ENCODE results near the gene DUSP2.
"Not testable (repeated sequence)": the region's sequence is repeated elsewhere in the genome, so short reads cannot be mapped to it uniquely, and the experiment has no call there.

The DUSP2 gene

DNA sequence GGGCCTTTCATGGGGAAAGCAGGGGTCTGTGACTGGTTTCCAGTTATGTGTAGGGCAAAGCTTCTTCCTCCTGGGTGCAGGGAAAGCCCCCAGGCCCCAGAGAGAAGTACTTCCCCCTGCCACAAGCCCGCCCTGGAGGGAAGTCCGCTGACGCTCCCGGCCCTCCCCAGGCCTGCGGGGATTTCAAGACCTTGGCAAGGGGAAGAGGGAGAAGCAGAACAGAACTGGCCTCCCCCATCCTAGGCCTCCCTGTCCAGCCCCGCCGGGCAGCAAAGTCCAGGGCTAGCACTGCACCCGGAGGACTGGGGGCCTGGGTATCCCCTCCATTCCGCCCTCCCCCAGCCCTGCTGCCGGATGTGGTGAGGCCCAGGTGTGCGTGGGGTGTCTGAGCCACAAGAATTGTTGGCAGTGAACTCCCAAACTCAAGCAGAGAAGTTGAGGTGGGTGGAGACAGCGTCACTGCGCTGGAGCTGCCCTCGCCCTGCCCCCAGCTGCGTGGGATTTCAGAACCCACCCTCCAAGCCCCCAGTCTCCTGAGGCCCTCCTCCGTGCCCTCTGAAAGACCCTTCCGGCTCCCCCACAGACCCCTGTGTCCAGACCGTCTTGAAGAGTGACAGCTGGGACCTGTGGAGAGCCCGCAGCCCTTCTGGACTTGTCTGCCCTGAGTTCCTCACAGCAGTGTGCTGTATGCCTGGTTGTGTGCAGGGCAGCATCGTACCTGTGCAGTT lies 1.1 kb upstream of the DUSP2 start:
- no peak overlapping the region for H3K4me3 ChIP-seq (ENCODE audit: extremely low read depth, insufficient read depth, low read length, poor library complexity, severe bottlenecking)
- 84 to 87% methylated on average over 13 to 17 of the region's 20 CpGs for WGBS, 2 experiments (ENCODE audit: insufficient coverage in 2 of 2)
- no peaks in the 10 kb centered on the region for H3K9me3 ChIP-seq (ENCODE audit: control insufficient read depth, low read length)
- no peaks in the 10 kb centered on the region for H3K36me3 ChIP-seq (ENCODE audit: control insufficient read depth, insufficient read depth, low read length)
- H3K4me1 ChIP-seq (ENCODE audit: control insufficient read depth, insufficient read depth, low read length, poor library complexity, severe bottlenecking), result peaks cover 30% of the 10 kb centered on the region
- H3K27ac ChIP-seq (ENCODE audit: low read depth, low read length, severe bottlenecking), result no peak overlapping the region

DNA sequence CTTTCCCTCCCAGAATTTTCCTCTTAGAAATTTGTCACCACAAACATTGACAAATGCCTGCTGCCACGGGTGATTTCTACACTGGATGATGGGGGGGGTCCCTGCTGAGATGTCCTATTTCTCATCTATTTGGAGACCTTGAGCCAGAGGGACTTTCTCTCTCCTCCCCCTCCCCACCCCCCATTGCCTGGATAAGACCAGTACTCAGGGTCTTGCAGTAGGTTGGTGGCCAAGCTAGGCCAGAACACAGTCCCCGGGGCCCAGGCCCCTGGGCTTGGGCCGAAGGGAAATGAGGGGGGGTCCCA lies 560 bp upstream of the DUSP2 start:
- Histone ChIP-seq H3K4me3 (ENCODE audit: extremely low read depth, insufficient read depth, low read length, poor library complexity, severe bottlenecking) (peak overlapping the region; percentile 36), H3K27ac (ENCODE audit: low read depth, low read length, severe bottlenecking) (no peak overlapping the region), H3K36me3 (ENCODE audit: control insufficient read depth, insufficient read depth, low read length) (no peaks in the 10 kb centered on the region), H3K9me3 (ENCODE audit: control insufficient read depth, low read length) (no peaks in the 10 kb centered on the region), H3K4me1 (ENCODE audit: control insufficient read depth, insufficient read depth, low read length, poor library complexity, severe bottlenecking) (peaks cover 30% of the 10 kb centered on the region)
- 52 to 87% methylated on average over 2 to 3 of the region's 3 CpGs for WGBS, 2 experiments (ENCODE audit: insufficient coverage in 2 of 2)

DNA sequence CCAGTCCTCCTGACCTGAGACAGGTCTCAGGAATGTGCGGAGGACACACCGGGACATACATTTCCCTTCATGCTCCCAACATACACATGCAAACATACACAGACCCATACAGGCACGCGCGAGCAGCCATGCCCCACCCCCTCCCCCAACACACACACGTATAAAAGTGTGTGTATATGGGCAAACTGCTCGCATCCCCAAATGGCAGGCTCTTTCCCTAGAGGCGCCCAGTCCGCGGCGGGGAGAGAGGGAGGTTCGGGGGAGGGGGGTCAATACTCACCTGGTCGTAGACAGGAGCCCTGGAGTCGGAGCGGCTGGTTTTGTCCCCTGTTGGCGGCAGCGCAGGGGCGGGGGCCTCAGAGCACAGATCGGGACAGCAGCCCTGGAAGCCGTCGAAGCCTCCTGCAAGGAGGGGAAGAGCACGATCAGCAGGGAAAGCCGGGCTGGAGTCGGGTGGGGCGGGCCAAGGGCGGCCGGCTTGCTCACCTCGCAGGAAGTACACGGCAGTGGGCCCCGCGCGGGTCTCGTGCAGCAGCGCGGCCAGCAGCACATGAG lies 682 bp downstream of the DUSP2 start:
- WGBS, 2 experiments (ENCODE audit: insufficient coverage in 2 of 2), result 9 to 16% methylated on average over 21 to 23 of the region's 35 CpGs

DNA sequence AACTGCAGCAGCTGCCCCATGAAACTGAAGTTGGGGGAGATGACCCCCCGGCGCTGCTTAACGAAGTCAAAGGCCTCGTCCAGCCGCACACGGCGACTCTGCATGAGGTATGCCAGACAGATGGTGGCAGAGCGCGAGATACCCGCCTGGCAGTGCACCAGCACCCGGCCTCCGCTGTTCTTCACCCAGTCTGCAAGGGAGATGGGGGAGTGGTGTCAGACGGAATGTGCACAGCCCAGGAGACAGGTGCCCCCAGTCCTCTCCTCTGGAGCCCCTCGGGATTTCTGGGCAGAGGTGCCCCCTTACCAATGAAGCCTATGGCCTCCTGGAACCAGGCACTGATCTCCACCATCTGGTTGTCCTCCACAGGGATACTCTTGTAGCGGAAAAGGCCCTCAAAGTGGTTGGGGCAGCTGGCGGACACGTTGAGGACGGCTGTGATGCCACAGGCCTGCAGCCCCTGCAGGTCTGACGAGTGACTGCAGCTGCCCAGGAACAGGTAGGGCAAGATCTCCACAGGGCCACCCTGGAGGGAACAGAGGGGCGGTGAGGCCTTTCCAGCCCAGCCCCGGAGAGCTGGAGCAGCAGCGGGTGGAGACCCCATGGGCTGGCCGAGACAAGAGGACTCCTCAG lies 1.3 kb downstream of the DUSP2 start:
- H3K9me3 ChIP-seq (ENCODE audit: control insufficient read depth, low read length), result no peaks in the 10 kb centered on the region
- no peak overlapping the region for H3K27ac ChIP-seq (ENCODE audit: low read depth, low read length, severe bottlenecking)
- WGBS, 2 experiments (ENCODE audit: insufficient coverage in 2 of 2), result 84 to 86% methylated on average over 23 of the region's 23 CpGs
- no peaks in the 10 kb centered on the region for H3K36me3 ChIP-seq (ENCODE audit: control insufficient read depth, insufficient read depth, low read length)
- peaks cover 28% of the 10 kb centered on the region for H3K4me1 ChIP-seq (ENCODE audit: control insufficient read depth, insufficient read depth, low read length, poor library complexity, severe bottlenecking)
- no peak overlapping the region for H3K4me3 ChIP-seq (ENCODE audit: extremely low read depth, insufficient read depth, low read length, poor library complexity, severe bottlenecking)

More for the DNA sequence above, 682 bp downstream of the DUSP2 start:
- peaks cover 30% of the 10 kb centered on the region for H3K4me1 ChIP-seq (ENCODE audit: control insufficient read depth, insufficient read depth, low read length, poor library complexity, severe bottlenecking)
- peak overlapping the region; percentile 36 for H3K4me3 ChIP-seq (ENCODE audit: extremely low read depth, insufficient read depth, low read length, poor library complexity, severe bottlenecking)
- H3K27ac ChIP-seq (ENCODE audit: low read depth, low read length, severe bottlenecking), result no peak overlapping the region
- H3K36me3 ChIP-seq (ENCODE audit: control insufficient read depth, insufficient read depth, low read length), result no peaks in the 10 kb centered on the region
- H3K9me3 ChIP-seq (ENCODE audit: control insufficient read depth, low read length), result no peaks in the 10 kb centered on the region

DNA sequence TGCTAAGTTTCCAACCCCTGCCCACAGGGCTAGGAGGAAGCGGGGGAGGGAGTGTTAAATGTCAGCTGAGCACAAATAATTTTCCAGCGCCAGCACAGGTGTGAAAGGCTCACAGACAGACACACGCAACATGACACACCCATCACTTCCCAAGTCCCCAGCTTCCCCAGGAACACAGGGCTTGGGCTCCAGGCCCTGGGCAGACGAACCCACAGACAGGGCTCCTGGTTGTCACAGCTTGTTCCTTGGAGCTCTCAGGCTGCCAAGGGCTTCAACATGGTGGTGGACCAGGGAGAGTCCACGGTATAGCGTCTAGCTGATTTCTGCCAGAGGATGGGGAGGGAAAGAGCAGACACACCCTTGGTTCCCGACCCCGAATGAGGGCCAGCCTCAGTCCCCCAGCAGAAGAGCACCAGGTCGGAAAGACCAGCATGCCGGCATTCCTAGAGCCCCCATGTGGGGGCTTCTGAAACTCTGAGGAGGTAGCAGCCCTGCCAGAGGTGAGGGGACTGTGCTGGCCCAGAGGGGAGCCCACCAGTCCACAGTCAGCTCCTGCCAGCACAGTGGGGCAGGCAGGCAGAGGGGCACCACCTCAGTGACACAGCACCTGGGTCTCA lies 1.9 kb downstream of the DUSP2 start:
- no peaks in the 10 kb centered on the region for H3K36me3 ChIP-seq (ENCODE audit: control insufficient read depth, insufficient read depth, low read length)
- 92% methylated on average over 7 to 8 of the region's 10 CpGs for WGBS, 2 experiments (ENCODE audit: insufficient coverage in 2 of 2)
- no peak overlapping the region for H3K4me3 ChIP-seq (ENCODE audit: extremely low read depth, insufficient read depth, low read length, poor library complexity, severe bottlenecking)
- no peaks in the 10 kb centered on the region for H3K9me3 ChIP-seq (ENCODE audit: control insufficient read depth, low read length)
- peaks cover 22% of the 10 kb centered on the region for H3K4me1 ChIP-seq (ENCODE audit: control insufficient read depth, insufficient read depth, low read length, poor library complexity, severe bottlenecking)
- no peak overlapping the region for H3K27ac ChIP-seq (ENCODE audit: low read depth, low read length, severe bottlenecking)

DNA sequence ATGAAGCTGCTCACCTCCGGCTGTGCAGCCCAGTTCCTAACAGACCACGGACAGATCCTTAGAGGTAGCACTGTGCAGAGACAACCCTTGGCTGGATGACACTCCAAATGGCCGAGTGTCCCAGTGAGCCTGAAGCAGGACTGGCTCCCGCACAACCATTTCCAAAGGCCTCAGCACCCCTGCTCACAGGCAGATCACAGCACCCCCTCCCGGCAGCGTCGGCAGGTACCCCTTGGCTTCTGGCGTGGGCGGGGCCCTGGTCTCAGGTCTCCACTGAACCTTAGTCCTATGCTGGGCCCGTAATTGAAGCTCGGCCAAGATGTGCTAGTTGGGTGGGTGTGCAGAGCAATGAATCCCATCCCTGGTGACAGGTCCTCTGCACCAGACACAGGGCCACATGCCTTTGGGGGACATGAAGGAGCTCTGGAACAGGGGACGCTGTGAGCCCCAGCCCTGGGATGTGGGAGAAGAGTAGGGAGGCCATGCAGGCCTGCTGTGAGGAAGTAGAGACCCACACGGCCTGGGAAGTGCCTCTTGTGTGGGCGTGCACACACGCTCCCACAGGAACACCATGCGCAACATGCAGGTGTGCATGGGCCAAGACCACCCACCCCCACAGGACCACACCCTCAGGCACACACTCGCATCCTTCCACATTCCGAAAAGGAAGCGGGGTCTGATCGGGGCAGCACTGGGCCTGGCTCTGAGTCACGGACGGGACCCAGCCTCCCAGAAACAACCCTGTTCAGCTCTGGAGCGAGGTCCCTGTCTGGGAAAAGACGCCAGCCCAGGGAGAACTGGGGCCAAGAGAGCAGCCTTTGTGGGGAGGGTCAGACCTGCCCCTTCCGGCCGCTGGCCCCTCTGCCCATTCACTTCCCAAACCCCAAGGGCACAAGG lies 2.8 kb downstream of the DUSP2 start:
- WGBS, 2 experiments (ENCODE audit: insufficient coverage in 2 of 2), result 92 to 95% methylated on average over 16 to 18 of the region's 26 CpGs
- no peak overlapping the region for H3K27ac ChIP-seq (ENCODE audit: low read depth, low read length, severe bottlenecking)
- H3K9me3 ChIP-seq (ENCODE audit: control insufficient read depth, low read length), result no peaks in the 10 kb centered on the region

DNA sequence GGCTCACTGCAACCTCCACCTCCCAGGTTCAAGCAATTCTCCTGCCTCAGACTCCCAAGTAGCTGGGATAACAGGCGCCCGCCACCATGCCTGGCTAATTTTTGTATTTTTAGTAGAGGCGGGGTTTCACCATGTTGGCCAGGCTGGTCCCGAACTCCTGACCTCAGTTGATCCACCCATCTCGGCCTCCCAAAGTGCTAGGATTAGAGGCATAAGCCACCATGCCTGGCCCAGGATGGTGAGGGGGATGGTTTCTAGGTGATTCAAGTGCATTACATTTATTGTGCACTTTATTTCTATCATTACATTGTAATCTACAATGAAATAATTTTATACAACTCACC lies 3.6 kb downstream of the DUSP2 start:
- H3K36me3 ChIP-seq (ENCODE audit: control insufficient read depth, insufficient read depth, low read length); H3K4me1 ChIP-seq (ENCODE audit: control insufficient read depth, insufficient read depth, low read length, poor library complexity, severe bottlenecking); H3K9me3 ChIP-seq (ENCODE audit: control insufficient read depth, low read length); H3K4me3 ChIP-seq (ENCODE audit: extremely low read depth, insufficient read depth, low read length, poor library complexity, severe bottlenecking); H3K27ac ChIP-seq (ENCODE audit: low read depth, low read length, severe bottlenecking): not testable (repeated sequence)
- 93 to 100% methylated on average over 2 to 3 of the region's 5 CpGs for WGBS, 2 experiments (ENCODE audit: insufficient coverage in 2 of 2)

More for the DNA sequence above, 2.8 kb downstream of the DUSP2 start:
- H3K4me1 ChIP-seq (ENCODE audit: control insufficient read depth, insufficient read depth, low read length, poor library complexity, severe bottlenecking), result peaks cover 14% of the 10 kb centered on the region
- no peak overlapping the region for H3K4me3 ChIP-seq (ENCODE audit: extremely low read depth, insufficient read depth, low read length, poor library complexity, severe bottlenecking)
- no peaks in the 10 kb centered on the region for H3K36me3 ChIP-seq (ENCODE audit: control insufficient read depth, insufficient read depth, low read length)

DNA sequence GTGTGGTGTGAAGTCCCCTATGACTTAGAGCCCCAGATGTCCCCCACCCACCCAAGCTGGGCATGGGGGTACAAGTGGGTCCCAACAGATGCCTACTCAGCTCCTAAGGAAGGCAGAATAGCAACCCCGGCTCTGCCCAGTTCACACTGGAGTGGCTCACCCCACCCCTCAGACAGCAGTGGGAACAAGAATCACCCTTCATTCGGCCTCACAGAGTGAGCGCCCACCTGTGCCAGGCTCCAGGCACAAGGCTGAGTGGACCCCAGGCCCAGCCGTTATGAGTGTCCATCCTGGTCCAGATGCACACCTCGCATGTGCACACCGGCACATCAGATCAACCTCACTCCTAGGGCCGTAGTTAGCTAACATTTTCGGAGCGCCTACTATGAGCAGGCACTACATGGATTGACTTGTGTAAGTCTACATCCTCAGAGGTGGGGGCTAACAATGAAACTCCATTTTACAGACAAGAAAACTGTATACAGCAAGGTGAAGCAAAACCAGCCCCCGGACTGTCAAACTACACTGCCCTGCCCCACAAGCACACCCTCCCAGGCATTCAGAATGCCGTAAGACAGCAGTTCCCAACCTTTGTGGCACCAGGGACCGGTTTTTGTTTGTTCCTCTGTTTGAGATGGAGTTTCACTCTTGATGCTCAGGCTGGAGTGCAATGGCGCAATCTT lies 4.2 kb downstream of the DUSP2 start:
- no peaks in the 10 kb centered on the region for H3K4me1 ChIP-seq (ENCODE audit: control insufficient read depth, insufficient read depth, low read length, poor library complexity, severe bottlenecking)
- H3K36me3 ChIP-seq (ENCODE audit: control insufficient read depth, insufficient read depth, low read length), result no peaks in the 10 kb centered on the region
- H3K27ac ChIP-seq (ENCODE audit: low read depth, low read length, severe bottlenecking), result no peak overlapping the region
- H3K4me3 ChIP-seq (ENCODE audit: extremely low read depth, insufficient read depth, low read length, poor library complexity, severe bottlenecking), result no peak overlapping the region
- no peaks in the 10 kb centered on the region for H3K9me3 ChIP-seq (ENCODE audit: control insufficient read depth, low read length)
- WGBS, 2 experiments (ENCODE audit: insufficient coverage in 2 of 2), result 95 to 97% methylated on average over 11 of the region's 13 CpGs

DNA sequence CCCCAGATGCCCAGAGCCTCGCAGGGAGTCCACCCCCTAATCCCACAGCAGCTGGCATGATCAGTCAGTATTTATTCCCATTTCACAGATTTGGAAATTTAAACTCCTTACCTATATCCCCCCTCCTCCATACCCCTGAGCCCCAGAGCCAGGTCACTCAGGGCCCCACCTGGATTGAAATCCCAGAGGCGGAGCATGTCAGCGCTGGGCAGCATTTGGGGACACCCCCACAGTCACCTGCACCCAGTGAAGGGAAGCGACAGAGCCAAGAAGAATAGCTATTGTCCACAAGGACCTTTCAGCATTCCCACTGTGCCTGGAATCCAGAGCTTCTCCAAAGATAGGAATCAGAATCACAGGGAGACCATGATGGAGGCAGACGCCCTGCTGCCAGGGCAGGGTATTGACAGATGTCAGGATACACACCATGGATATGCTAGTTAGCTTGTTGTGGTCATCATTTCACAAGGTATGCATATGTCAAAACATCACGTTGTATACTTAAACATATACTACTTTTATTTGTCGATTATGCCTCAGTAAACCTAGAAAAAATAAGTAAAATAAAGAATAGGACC lies 6.0 kb downstream of the DUSP2 start:
- Histone ChIP-seq H3K4me3 (ENCODE audit: extremely low read depth, insufficient read depth, low read length, poor library complexity, severe bottlenecking) (no peak overlapping the region), H3K36me3 (ENCODE audit: control insufficient read depth, insufficient read depth, low read length) (no peaks in the 10 kb centered on the region), H3K4me1 (ENCODE audit: control insufficient read depth, insufficient read depth, low read length, poor library complexity, severe bottlenecking) (no peaks in the 10 kb centered on the region), H3K9me3 (ENCODE audit: control insufficient read depth, low read length) (no peaks in the 10 kb centered on the region), H3K27ac (ENCODE audit: low read depth, low read length, severe bottlenecking) (no peak overlapping the region)
- 70 to 74% methylated on average over 3 to 4 of the region's 7 CpGs for WGBS, 2 experiments (ENCODE audit: insufficient coverage in 2 of 2)

Measured in mesodermal cell (in vitro differentiated cells).